RWPE1 (cell line): ENCODE data around the gene RUNX1.
A peak's percentile ranks its signal among the peaks of the same experiment; 100 is the strongest.

Experiments used
- CTCF ChIA-PET: fragments of 350-600 bp; sonication (Branson Sonifier 250); formaldehyde crosslinking; extraction: SDS; loops from one replicate; lab custom pipeline; 2021; lab: Yijun Ruan, JAX
- POLR2A ChIA-PET: fragments of 400-600 bp; formaldehyde crosslinking; extraction: SDS; loops from one replicate; lab custom pipeline; 2020; ENCODE audit warnings: antibody characterized with exemption; ENCODE audit not compliant: low non-redundant PET; lab: Yijun Ruan, JAX
- DNase-seq: peaks from one replicate; pipeline ENCODE4 v3.0.0; 2012; ENCODE audit warnings: low spot score
- H3K27ac ChIP-seq: fragments of 450-650 bp; 2 replicates; pipeline ENCODE4 v1.5.1; 2017
- CTCF ChIP-seq: fragments of 450-650 bp; conservative IDR thresholded peaks from 2 replicates; pipeline ENCODE4 v1.5.1; 2017; ENCODE audit warnings: low read depth, mild to moderate bottlenecking

The RUNX1 gene

DNA sequence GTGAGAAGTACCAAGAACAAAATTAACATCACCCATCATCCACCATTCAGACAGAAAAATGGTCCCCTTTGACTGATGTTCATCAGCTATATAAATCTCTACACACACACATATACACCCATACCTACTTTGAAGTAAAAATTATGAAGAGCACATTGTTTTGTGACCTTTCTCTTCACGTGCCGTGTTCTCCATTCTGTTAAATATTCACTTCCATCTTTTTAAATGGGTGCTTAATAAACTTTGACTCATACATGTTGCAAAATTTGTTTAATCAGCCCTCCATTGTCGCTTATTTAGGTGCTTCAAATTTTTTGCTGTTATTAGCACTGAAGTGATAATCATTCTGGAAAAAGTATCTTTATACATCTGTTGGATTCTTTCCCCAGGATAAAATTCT, 300.2 kb downstream of the RUNX1 start:
- no peak for DNase-seq
- no peak for TF ChIP-seq CTCF
- POLR2A ChIA-PET = no interaction called here
- CTCF ChIA-PET = no interaction called here
- no peak overlapping the region for H3K27ac ChIP-seq

GRCh38 chr21:34745557-34746255, 303.4 kb downstream of the RUNX1 start:
- peak overlapping the region; percentile 51 for H3K27ac ChIP-seq
- TF ChIP-seq CTCF = peak; percentile 86
- ChIA-PET POLR2A (interaction anchor here (0.7 kb wide), 1 partner anchor 655 kb away, joined by 4 read pairs; no protein-coding TSS in a partner anchor), CTCF (interaction anchor here (0.6 to 1.4 kb wide), 36 partner anchors 8 to 1195 kb away, joined by 3 to 10 read pairs (median 4); no protein-coding TSS in a partner anchor)
- DNase-seq = peak; percentile 68

- no peak for DNase-seq
- H3K27ac ChIP-seq = peak overlapping the region; percentile 77
- TF ChIP-seq CTCF = no peak
- CTCF ChIA-PET = interaction anchor here (0.6 to 1.4 kb wide), 30 partner anchors 9 to 1196 kb away, joined by 3 to 10 read pairs (median 4); no protein-coding TSS in a partner anchor
- POLR2A ChIA-PET = no interaction called here
Measured at GRCh38 chr21:34744801-34745200, 304.3 kb downstream of the RUNX1 start.

- peak; percentile 71 for DNase-seq
- peak overlapping the region; percentile 77 for H3K27ac ChIP-seq
- TF ChIP-seq CTCF = no peak
- POLR2A ChIA-PET = no interaction called here
- CTCF ChIA-PET = interaction anchor here (0.6 to 0.8 kb wide), 4 partner anchors 21 to 1038 kb away, joined by 3 to 4 read pairs (median 3); no protein-coding TSS in a partner anchor
Measured at GRCh38 chr21:34743831-34744230, 305.3 kb downstream of the RUNX1 start.

GRCh38 chr21:34743285-34743684, 305.8 kb downstream of the RUNX1 start:
- CTCF ChIA-PET = interaction anchor here (0.8 kb wide), 1 partner anchor 20 kb away, joined by 3 read pairs; no protein-coding TSS in a partner anchor
- DNase-seq = no peak
- H3K27ac ChIP-seq = peak overlapping the region; percentile 77
- POLR2A ChIA-PET = no interaction called here
- no peak for TF ChIP-seq CTCF

DNA sequence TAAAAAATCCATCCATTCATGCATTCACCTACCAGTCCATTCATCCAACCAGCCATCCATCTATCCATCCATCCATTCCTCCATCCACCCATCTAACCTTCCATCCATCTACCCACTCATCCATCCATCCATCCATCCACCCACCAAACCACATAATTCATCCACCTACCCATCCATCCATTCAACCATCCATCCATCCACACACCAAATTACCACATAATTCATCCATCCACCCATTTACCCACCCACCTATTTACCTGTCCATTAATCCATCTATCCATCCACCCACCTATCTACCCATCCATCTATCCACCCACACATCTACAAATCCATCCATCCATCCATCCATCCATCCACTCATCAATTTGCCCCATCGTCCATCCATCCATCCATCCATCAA, 308.9 kb downstream of the RUNX1 start:
- CTCF ChIA-PET = no interaction called here
- POLR2A ChIA-PET = no interaction called here
- H3K27ac ChIP-seq = no peak overlapping the region
- TF ChIP-seq CTCF = no peak
- no peak for DNase-seq
